ENCODE results near the gene GTPBP3. TPM values are rescaled to one million over a fixed set of nuclear protein-coding genes. Genes with fewer than 3 reads are reported as not detected.

GTPBP3 gene
- total RNA-seq, 1 experiment from 2014 or later, result 35.3 TPM

- no peaks in the 10 kb centered on the region for H3K27me3 ChIP-seq (ENCODE audit: control insufficient read depth, insufficient read depth, low read length)
- BruUV-seq (replicated peaks), result no TSS peak
- no peak for TF ChIP-seq TCF7L2 (IDR thresholded peaks at IDR 0.05; ENCODE audit: low read depth, low read length)
- no peak for TF ChIP-seq POLR2AphosphoS5 (IDR thresholded peaks at IDR 0.05; ENCODE audit: low read depth, low read length)
- TF ChIP-seq SIN3A (IDR thresholded peaks at IDR 0.05; ENCODE audit: borderline replicate concordance, insufficient read depth, low read depth, low read length), result no peak
- TF ChIP-seq REST (IDR thresholded peaks at IDR 0.05; ENCODE audit: insufficient read depth in 1 of 2, low read depth in 2 of 2, low read length in 1 of 2), result no peak
- no peak for TF ChIP-seq CTCF (IDR thresholded peaks at IDR 0.05)
- no peak overlapping the region for H3K27ac ChIP-seq (ENCODE audit: low read length)
- ChIA-PET CTCF (no interaction called here), POLR2A (no interaction called here)
- in situ Hi-C loops (cut with HindIII; ENCODE audit: low pct_unique_long_range_greater_than_20kb, low sequenced_read_pairs) (no loop called here), intact Hi-C loops (cut with micrococcal nuclease; ENCODE audit: unreplicated experiment) (no loop called here)
- ATAC-seq (no peak), DNase-seq (ENCODE audit: low read depth, low spot score) (no peak)
- no peaks in the 10 kb centered on the region for H3K4me1 ChIP-seq (ENCODE audit: control insufficient read depth, insufficient read depth, low read length)
- no peaks in the 10 kb centered on the region for H3K9me3 ChIP-seq (ENCODE audit: control insufficient read depth, insufficient read depth, low read depth, low read length)
- no peak overlapping the region for H3K4me3 ChIP-seq (ENCODE audit: low read depth in 2 of 2, low read length in 2 of 2)
- H3K36me3 ChIP-seq (ENCODE audit: control insufficient read depth, insufficient read depth, low read length), result no peaks in the 10 kb centered on the region; the same call in 1 of the 2 replicates
Observed at GRCh38 chr19:17318966-17319365, 18.4 kb upstream of the GTPBP3 start.

- Histone ChIP-seq H3K27ac (ENCODE audit: low read length) (no peak overlapping the region), H3K27me3 (ENCODE audit: control insufficient read depth, insufficient read depth, low read length) (no peaks in the 10 kb centered on the region), H3K36me3 (ENCODE audit: control insufficient read depth, insufficient read depth, low read length) (no peaks in the 10 kb centered on the region; the same call in 1 of the 2 replicates), H3K9me3 (ENCODE audit: control insufficient read depth, insufficient read depth, low read depth, low read length) (no peaks in the 10 kb centered on the region), H3K4me1 (ENCODE audit: control insufficient read depth, insufficient read depth, low read length) (no peaks in the 10 kb centered on the region), H3K4me3 (ENCODE audit: low read depth in 2 of 2, low read length in 2 of 2) (no peak overlapping the region)
- ChIA-PET CTCF (no interaction called here), POLR2A (no interaction called here)
- intact Hi-C loops (cut with micrococcal nuclease; ENCODE audit: unreplicated experiment) (no loop called here), in situ Hi-C loops (cut with HindIII; ENCODE audit: low pct_unique_long_range_greater_than_20kb, low sequenced_read_pairs) (no loop called here)
- TF ChIP-seq TCF7L2 (IDR thresholded peaks at IDR 0.05; ENCODE audit: low read depth, low read length), result no peak
- no peak for TF ChIP-seq SIN3A (IDR thresholded peaks at IDR 0.05; ENCODE audit: borderline replicate concordance, insufficient read depth, low read depth, low read length)
- no peak for TF ChIP-seq POLR2AphosphoS5 (IDR thresholded peaks at IDR 0.05; ENCODE audit: low read depth, low read length)
- TF ChIP-seq CTCF (IDR thresholded peaks at IDR 0.05), result no peak
- no peak for TF ChIP-seq REST (IDR thresholded peaks at IDR 0.05; ENCODE audit: insufficient read depth in 1 of 2, low read depth in 2 of 2, low read length in 1 of 2)
- no TSS peak for BruUV-seq (replicated peaks)
- DNase-seq (ENCODE audit: low read depth, low spot score) (no peak), ATAC-seq (no peak)
Observed at GRCh38 chr19:17319473-17320238, 17.7 kb upstream of the GTPBP3 start.

Measured in Panc1 (cell line).